ENCODE results near the gene SMPD1. TPM values are rescaled to one million over a fixed set of nuclear protein-coding genes. Genes with fewer than 3 reads are reported as not detected.

The SMPD1 gene
- total RNA-seq, 1 experiment from 2014 or later, result 4.5 TPM

DNA sequence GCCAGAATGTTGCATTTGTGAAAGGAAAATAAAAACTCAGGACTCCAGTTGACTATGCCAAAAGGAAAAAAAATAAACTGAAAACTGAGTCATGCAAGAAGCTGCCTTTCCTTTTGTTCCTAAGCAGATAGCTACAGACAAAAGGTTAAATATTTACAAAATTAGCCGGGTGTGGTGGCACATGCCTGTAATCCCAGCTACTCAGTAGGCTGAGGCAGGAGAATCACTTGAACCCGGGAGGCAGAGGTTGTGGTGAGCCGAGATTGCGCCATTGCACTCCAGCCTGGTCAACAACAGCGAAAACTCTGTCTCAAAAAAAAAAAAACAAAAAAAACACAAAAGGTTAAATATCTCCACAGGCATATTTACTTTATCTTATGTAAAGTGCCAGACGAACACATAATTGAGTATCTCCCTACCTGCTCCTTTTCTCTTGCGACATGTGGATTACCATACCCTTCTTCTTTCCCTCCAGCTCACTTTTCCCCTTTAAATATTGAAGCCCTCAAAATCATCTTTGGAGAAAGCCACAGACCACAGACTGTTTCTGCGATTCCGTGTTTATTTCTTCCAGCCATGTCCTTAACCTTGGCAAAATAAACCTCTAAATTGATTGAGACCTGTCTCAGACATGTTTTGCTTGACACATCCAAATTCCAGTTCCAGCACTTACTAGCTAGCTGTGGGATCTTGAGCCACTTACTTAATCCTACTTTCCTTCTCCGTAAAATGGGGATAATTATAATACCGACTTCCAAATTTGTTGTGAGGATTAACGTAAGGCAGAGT is 2.3 kb upstream of the SMPD1 start:
- Histone ChIP-seq H3K23ac (ENCODE audit: insufficient read length, low read depth, low read length) (no peak overlapping the region), H4K91ac (ENCODE audit: insufficient read length, low read depth, low read length) (no peak overlapping the region), H3K4me1 (ENCODE audit: insufficient read depth, low read length) (peaks cover 4% of the 10 kb centered on the region; the same call in 1 of the 2 replicates), H3K4ac (ENCODE audit: low read depth, low read length) (no peak overlapping the region), H2BK120ac (ENCODE audit: low read depth, low read length, poor library complexity, severe bottlenecking) (no peak overlapping the region), H2BK12ac (ENCODE audit: insufficient read length, low read depth, low read length) (no peak overlapping the region), H2AK5ac (ENCODE audit: insufficient read length, low read length) (no peak overlapping the region), H3K9ac (ENCODE audit: extremely low read depth, insufficient read length, low read length) (no peak overlapping the region), H2BK15ac (ENCODE audit: low read depth, low read length) (no peak overlapping the region), H3K56ac (ENCODE audit: insufficient read length, low read depth, low read length) (no peak overlapping the region), H3K27me3 (ENCODE audit: insufficient read depth, low read length) (0 out of 2 replicates have a peak, but pooled peaks cover 2% of the 10 kb centered on the region), H3T11ph (ENCODE audit: low read length) (no peak overlapping the region), H4K8ac (replicated peaks; ENCODE audit: insufficient read length, low read depth, low read length) (no peak overlapping the region), H2BK5ac (ENCODE audit: insufficient read length, low read length) (no peak overlapping the region), H3K27ac (ENCODE audit: insufficient read length, low read depth, low read length) (no peak overlapping the region), H4K20me1 (ENCODE audit: control insufficient read depth, insufficient read depth, insufficient read length) (no peaks in the 10 kb centered on the region), H3K4me2 (ENCODE audit: insufficient read depth, insufficient read length, low read length) (no peak overlapping the region), H2AFZ (ENCODE audit: low read length) (no peak overlapping the region), H3K79me1 (ENCODE audit: insufficient read depth, low read depth, low read length, poor library complexity, severe bottlenecking) (no peaks in the 10 kb centered on the region), H3K14ac (ENCODE audit: insufficient read depth, low read length) (no peak overlapping the region), H3K18ac (ENCODE audit: insufficient read length, low read depth, low read length) (no peak overlapping the region), H3K79me2 (ENCODE audit: insufficient read depth, low read length) (no peaks in the 10 kb centered on the region), H3K9me3 (ENCODE audit: control insufficient read depth, low read depth, low read length) (no peaks in the 10 kb centered on the region), H4K5ac (ENCODE audit: insufficient read length, low read depth, low read length) (no peak overlapping the region), H3K23me2 (ENCODE audit: insufficient read length, low read depth, low read length, poor library complexity, severe bottlenecking) (peaks cover 7% of the 10 kb centered on the region), H2BK20ac (ENCODE audit: low read depth, low read length, poor library complexity, severe bottlenecking) (no peak overlapping the region)
- no CpG with 5 or more reads among the region's 12 CpGs for WGBS (ENCODE audit: extremely low coverage, insufficient read length, low lambda C conversion rate)
- Mint-ChIP-seq H3K4me3 (no peak overlapping the region), H3K27me3 (ENCODE audit: low read depth) (peaks cover 8% of the 10 kb centered on the region), H3K9me3 (no peaks in the 10 kb centered on the region), H3K36me3 (ENCODE audit: insufficient read depth in 1 of 3, low read depth in 3 of 3) (peaks cover 0 to 3% (median 0%) of the 10 kb centered on the region in 3 experiments; a peak in 1 of 7 replicates), H3K27ac (no peak overlapping the region), H3K4me1 (peaks cover 46 to 57% of the 10 kb centered on the region in 2 experiments)
- DNase-seq, result no peak
- TF ChIP-seq, protein P1, sequence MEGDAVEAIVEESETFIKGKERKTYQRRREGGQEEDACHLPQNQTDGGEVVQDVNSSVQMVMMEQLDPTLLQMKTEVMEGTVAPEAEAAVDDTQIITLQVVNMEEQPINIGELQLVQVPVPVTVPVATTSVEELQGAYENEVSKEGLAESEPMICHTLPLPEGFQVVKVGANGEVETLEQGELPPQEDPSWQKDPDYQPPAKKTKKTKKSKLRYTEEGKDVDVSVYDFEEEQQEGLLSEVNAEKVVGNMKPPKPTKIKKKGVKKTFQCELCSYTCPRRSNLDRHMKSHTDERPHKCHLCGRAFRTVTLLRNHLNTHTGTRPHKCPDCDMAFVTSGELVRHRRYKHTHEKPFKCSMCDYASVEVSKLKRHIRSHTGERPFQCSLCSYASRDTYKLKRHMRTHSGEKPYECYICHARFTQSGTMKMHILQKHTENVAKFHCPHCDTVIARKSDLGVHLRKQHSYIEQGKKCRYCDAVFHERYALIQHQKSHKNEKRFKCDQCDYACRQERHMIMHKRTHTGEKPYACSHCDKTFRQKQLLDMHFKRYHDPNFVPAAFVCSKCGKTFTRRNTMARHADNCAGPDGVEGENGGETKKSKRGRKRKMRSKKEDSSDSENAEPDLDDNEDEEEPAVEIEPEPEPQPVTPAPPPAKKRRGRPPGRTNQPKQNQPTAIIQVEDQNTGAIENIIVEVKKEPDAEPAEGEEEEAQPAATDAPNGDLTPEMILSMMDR (conservative IDR thresholded peaks at IDR 0.05), result no peak

All from H9 (cell line).